ENCODE results near the gene PTPRK. TPM values are rescaled to one million over a fixed set of nuclear protein-coding genes. Genes with fewer than 3 reads are reported as not detected.

Gene PTPRK
- total and polyA plus RNA-seq, 2 of the 13 experiments (the other 11 are each of a cell fraction or from before 2014, with no cell fraction given), result 43.6 to 98.3 TPM

DNA sequence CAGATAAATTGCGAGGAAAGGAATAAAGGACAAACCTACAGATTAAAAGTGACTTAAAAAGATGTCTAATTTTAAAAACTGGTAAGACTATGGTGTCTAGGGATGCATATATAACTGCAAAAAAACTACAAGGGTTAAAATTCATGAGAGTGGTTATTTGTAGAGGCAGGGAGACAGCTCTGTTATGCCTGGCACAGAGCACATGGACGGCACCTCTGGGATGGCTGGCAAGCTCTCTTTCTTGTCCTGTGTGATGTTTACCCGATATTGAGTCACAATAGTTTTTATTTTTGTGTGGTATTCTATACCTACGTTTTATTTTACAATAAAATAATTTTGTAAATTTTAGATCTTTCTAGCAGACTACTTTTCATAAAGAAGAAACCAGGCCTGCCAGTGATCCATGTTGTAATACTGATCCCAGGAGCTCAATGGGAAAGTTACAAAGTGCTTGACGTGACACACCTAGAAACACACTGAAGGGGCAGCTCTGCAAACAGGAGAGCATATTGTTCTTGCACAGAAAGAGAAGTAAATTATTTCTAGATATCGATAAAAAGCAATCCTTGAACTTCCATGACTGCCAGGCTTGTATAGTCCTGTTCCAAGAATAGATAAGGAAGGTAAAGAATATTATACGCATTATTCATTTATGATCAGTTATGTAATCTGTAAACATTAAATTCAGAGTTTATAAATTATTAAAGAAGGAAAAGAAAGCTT is 290.0 kb downstream of the PTPRK start:
- no peak for FAIRE-seq
- intact Hi-C loops (cut with micrococcal nuclease; ENCODE audit: unreplicated experiment) (loop anchor here (2.0 kb wide), 1 partner anchor 22 kb away; no protein-coding TSS in a partner anchor), in situ Hi-C loops (cut with HindIII; ENCODE audit: extremely low pct_ligation_motif_present, low pct_unique_long_range_greater_than_20kb) (no loop called here)
- Histone ChIP-seq H3K9me3 (ENCODE audit: low read length) (no peaks in the 10 kb centered on the region), H3K36me3 (replicated peaks in 1 of 2; ENCODE audit: control insufficient read depth in 1 of 2, insufficient read depth in 2 of 2, low read length in 2 of 2) (peaks cover 3 to 8% of the 10 kb centered on the region in 2 experiments; a peak in 3 of 5 replicates), H2AFZ (ENCODE audit: low read length) (no peak overlapping the region), H3K79me2 (ENCODE audit: insufficient read depth, low read length) (no peaks in the 10 kb centered on the region), H3K27ac (ENCODE audit: extremely low read length, insufficient read depth, low read length) (peak overlapping the region; percentile 58), H4K20me1 (ENCODE audit: insufficient read depth, low read length) (no peaks in the 10 kb centered on the region), H3K27me3 (ENCODE audit: control insufficient read depth in 1 of 2, insufficient read depth in 2 of 2, low read length in 2 of 2) (no peaks in the 10 kb centered on the region), H3K9ac (ENCODE audit: insufficient read depth, low read depth, low read length) (no peak overlapping the region), H3K4me3 (replicated peaks in 1 of 3; ENCODE audit: insufficient read depth in 1 of 3, low read depth in 2 of 3, low read length in 3 of 3) (no peak overlapping the region), H3K4me1 (ENCODE audit: insufficient read depth, low read length) (peaks cover 20% of the 10 kb centered on the region), H3K4me2 (ENCODE audit: low read depth, low read length) (no peak overlapping the region)
- peak; percentile 90 for ATAC-seq
- peak; percentile 72 for DNase-seq (ENCODE audit: low spot score)
- WGBS (ENCODE audit: low lambda C conversion rate), result 70% methylated on average over 7 of the region's 7 CpGs
- ChIA-PET CTCF (ENCODE audit: low intra/inter-chr PET ratio, low total read pairs) (no interaction called here), POLR2A (no interaction called here)
- BruUV-seq (replicated peaks), result no TSS peak
- TF ChIP-seq SOX13 (IDR thresholded peaks at IDR 0.05), result 0 out of 2 replicates have a peak, but pooled peaks have one; percentile 31
- TF ChIP-seq SOX13 (CRISPR knock-in tag; conservative IDR thresholded peaks at IDR 0.05 in 1 of 2, IDR thresholded peaks at IDR 0.05 in 1 of 2), result peak in 1 of 2 experiments; percentile 45; a peak in 1 of 4 replicates
- no peak for TF ChIP-seq ZNF678 (CRISPR knock-in tag; IDR thresholded peaks at IDR 0.05)
- no peak for TF ChIP-seq XRCC5 (optimal IDR thresholded peaks at IDR 0.05; ENCODE audit: low read length)
- TF ChIP-seq POGZ (CRISPR knock-in tag; IDR thresholded peaks at IDR 0.05), result peak; percentile 48; the same call in 1 of the 2 replicates
- TF ChIP-seq RARA (CRISPR knock-in tag; IDR thresholded peaks at IDR 0.05), result peak; percentile 34; the same call in 1 of the 2 replicates
- no peak for TF ChIP-seq SOX6 (IDR thresholded peaks at IDR 0.05)
- peak; percentile 70 for TF ChIP-seq SOX6 (CRISPR knock-in tag; IDR thresholded peaks at IDR 0.05)
- TF ChIP-seq MIXL1 (CRISPR knock-in tag; IDR thresholded peaks at IDR 0.05), result 0 out of 2 replicates have a peak, but pooled peaks have one; percentile 23
- TF ChIP-seq RNF2 (conservative IDR thresholded peaks at IDR 0.05; ENCODE audit: low read depth), result no peak
- TF ChIP-seq HNF4A (CRISPR knock-in tag; IDR thresholded peaks at IDR 0.05), result peak; percentile 52; the same call in 1 of the 2 replicates
- TF ChIP-seq, protein P1, sequence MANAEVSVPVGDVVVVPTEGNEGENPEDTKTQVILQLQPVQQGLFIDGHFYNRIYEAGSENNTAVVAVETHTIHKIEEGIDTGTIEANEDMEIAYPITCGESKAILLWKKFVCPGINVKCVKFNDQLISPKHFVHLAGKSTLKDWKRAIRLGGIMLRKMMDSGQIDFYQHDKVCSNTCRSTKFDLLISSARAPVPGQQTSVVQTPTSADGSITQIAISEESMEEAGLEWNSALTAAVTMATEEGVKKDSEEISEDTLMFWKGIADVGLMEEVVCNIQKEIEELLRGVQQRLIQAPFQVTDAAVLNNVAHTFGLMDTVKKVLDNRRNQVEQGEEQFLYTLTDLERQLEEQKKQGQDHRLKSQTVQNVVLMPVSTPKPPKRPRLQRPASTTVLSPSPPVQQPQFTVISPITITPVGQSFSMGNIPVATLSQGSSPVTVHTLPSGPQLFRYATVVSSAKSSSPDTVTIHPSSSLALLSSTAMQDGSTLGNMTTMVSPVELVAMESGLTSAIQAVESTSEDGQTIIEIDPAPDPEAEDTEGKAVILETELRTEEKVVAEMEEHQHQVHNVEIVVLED (CRISPR knock-in tag; IDR thresholded peaks at IDR 0.05; ENCODE audit: borderline replicate concordance), result no peak
- peak; percentile 46; the same call in 1 of the 2 replicates for TF ChIP-seq ONECUT2 (CRISPR knock-in tag; IDR thresholded peaks at IDR 0.05)
- TF ChIP-seq, protein P2, sequence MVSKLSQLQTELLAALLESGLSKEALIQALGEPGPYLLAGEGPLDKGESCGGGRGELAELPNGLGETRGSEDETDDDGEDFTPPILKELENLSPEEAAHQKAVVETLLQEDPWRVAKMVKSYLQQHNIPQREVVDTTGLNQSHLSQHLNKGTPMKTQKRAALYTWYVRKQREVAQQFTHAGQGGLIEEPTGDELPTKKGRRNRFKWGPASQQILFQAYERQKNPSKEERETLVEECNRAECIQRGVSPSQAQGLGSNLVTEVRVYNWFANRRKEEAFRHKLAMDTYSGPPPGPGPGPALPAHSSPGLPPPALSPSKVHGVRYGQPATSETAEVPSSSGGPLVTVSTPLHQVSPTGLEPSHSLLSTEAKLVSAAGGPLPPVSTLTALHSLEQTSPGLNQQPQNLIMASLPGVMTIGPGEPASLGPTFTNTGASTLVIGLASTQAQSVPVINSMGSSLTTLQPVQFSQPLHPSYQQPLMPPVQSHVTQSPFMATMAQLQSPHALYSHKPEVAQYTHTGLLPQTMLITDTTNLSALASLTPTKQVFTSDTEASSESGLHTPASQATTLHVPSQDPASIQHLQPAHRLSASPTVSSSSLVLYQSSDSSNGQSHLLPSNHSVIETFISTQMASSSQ (IDR thresholded peaks at IDR 0.05; ENCODE audit: low read depth), result peak; percentile 80
- TF ChIP-seq, protein P2 (CRISPR knock-in tag; IDR thresholded peaks at IDR 0.05; ENCODE audit: borderline replicate concordance), result peak; percentile 48; the same call in 1 of the 2 replicates
- 0 out of 2 replicates have a peak, but pooled peaks have one; percentile 27 for TF ChIP-seq RXRB (CRISPR knock-in tag; IDR thresholded peaks at IDR 0.05; ENCODE audit: borderline replicate concordance)
- TF ChIP-seq NCOA2 (CRISPR knock-in tag; IDR thresholded peaks at IDR 0.05), result 0 out of 2 replicates have a peak, but pooled peaks have one; percentile 19
- TF ChIP-seq BCL6 (CRISPR knock-in tag; IDR thresholded peaks at IDR 0.05), result 0 out of 2 replicates have a peak, but pooled peaks have one; percentile 16
- peak; percentile 42; the same call in 1 of the 2 replicates for TF ChIP-seq SOX5 (CRISPR knock-in tag; IDR thresholded peaks at IDR 0.05; ENCODE audit: borderline replicate concordance)
- TF ChIP-seq EP300 (IDR thresholded peaks at IDR 0.05; ENCODE audit: low read depth in 2 of 2, low read length in 2 of 2), result 0 out of 4 replicates have a peak, but pooled peaks of 1 of the 2 experiments have one; percentile 49
- TF ChIP-seq EP300 (CRISPR knock-in tag; IDR thresholded peaks at IDR 0.05; ENCODE audit: borderline replicate concordance), result no peak

All from HepG2 (cell line).